CD4-positive, alpha-beta T cell treated with Interleukin-6 at 100 ng/mL for 8 hours (primary cell): ENCODE data around the gene DZANK1.
"Not testable (repeated sequence)": the region's sequence is repeated elsewhere in the genome, so short reads cannot be mapped to it uniquely, and the experiment has no call there.

Experiments used
- DNase-seq: peaks from one replicate; pipeline ENCODE4 v3.0.0-alpha.2; 2020; ENCODE audit warnings: mixed read lengths, low spot score

DZANK1 gene

GRCh38 chr20:18436847-18437246, 30.0 kb downstream of the DZANK1 start:
- no peak for DNase-seq

GRCh38 chr20:18431206-18431605, 35.6 kb downstream of the DZANK1 start:
- no peak for DNase-seq

GRCh38 chr20:18430172-18430826, 36.5 kb downstream of the DZANK1 start:
- DNase-seq, result no peak

- no peak for DNase-seq
These were observed 38.2 kb downstream of the DZANK1 start for GRCh38 chr20:18428490-18429173.

- no peak for DNase-seq
These were observed 39.6 kb downstream of the DZANK1 start for GRCh38 chr20:18427214-18427613.

GRCh38 chr20:18421608-18422007, 45.2 kb downstream of the DZANK1 start:
- DNase-seq, result no peak

- no peak for DNase-seq
These were observed 50.3 kb downstream of the DZANK1 start for GRCh38 chr20:18416486-18416885.

- no peak for DNase-seq
These were observed 52.7 kb downstream of the DZANK1 start for GRCh38 chr20:18414140-18414539.

- no peak for DNase-seq
These were observed 54.5 kb downstream of the DZANK1 start for GRCh38 chr20:18412221-18412901.

GRCh38 chr20:18405826-18406225, 61.0 kb downstream of the DZANK1 start:
- DNase-seq, result no peak

GRCh38 chr20:18404172-18404571, 62.7 kb downstream of the DZANK1 start:
- DNase-seq, result no peak

GRCh38 chr20:18403269-18403668, 63.6 kb downstream of the DZANK1 start:
- no peak for DNase-seq

GRCh38 chr20:18401305-18401704, 65.5 kb downstream of the DZANK1 start:
- no peak for DNase-seq

- no peak for DNase-seq
These were observed 66.4 kb downstream of the DZANK1 start for GRCh38 chr20:18400460-18400859.

- not testable (repeated sequence) for DNase-seq
These were observed 68.1 kb downstream of the DZANK1 start for GRCh38 chr20:18398713-18399112.

- DNase-seq, result no peak
These were observed 69.8 kb downstream of the DZANK1 start for GRCh38 chr20:18397030-18397429.

- no peak for DNase-seq
These were observed 71.3 kb downstream of the DZANK1 start for GRCh38 chr20:18395544-18395943.

GRCh38 chr20:18394363-18394762, 72.5 kb downstream of the DZANK1 start:
- no peak for DNase-seq

- no peak for DNase-seq
These were observed 75.1 kb downstream of the DZANK1 start for GRCh38 chr20:18391686-18392085.

GRCh38 chr20:18390201-18390600, 76.6 kb downstream of the DZANK1 start:
- no peak for DNase-seq

GRCh38 chr20:18388860-18389259, 78.0 kb downstream of the DZANK1 start:
- no peak for DNase-seq

- no peak for DNase-seq
These were observed 85.8 kb downstream of the DZANK1 start for GRCh38 chr20:18380908-18381529.
